Activated CD8-positive, alpha-beta memory T cell treated with anti-CD3 and anti-CD28 coated beads for 4 hours (primary cell): ENCODE data around the gene RBM22.

ENCODE experiments used
- DNase-seq, 2 donors: peaks; one replicate each; pipeline ENCODE4 v3.0.0-alpha.2; 2020; ENCODE audit warnings: low read depth in 2 of 2

The RBM22 gene

GRCh38 chr5:150651924-150652671, 48.8 kb downstream of the RBM22 start:
- DNase-seq, result no peak

- DNase-seq, result no peak
These were observed 49.5 kb downstream of the RBM22 start for GRCh38 chr5:150651382-150651781.

GRCh38 chr5:150650021-150651006, 50.5 kb downstream of the RBM22 start:
- no peak for DNase-seq

- no peak for DNase-seq
These were observed 51.5 kb downstream of the RBM22 start for GRCh38 chr5:150649108-150650020.

- no peak for DNase-seq
These were observed 52.4 kb downstream of the RBM22 start for GRCh38 chr5:150648294-150649107.

GRCh38 chr5:150647275-150648251, 53.3 kb downstream of the RBM22 start:
- no peak for DNase-seq

- DNase-seq, result no peak
These were observed 55.7 kb downstream of the RBM22 start for GRCh38 chr5:150645070-150645700.

- DNase-seq, result no peak
These were observed 56.3 kb downstream of the RBM22 start for GRCh38 chr5:150644514-150644913.

- no peak for DNase-seq
These were observed 56.8 kb downstream of the RBM22 start for GRCh38 chr5:150644058-150644457.

- no peak for DNase-seq
These were observed 57.7 kb downstream of the RBM22 start for GRCh38 chr5:150642991-150643710.

- no peak for DNase-seq
These were observed 58.3 kb downstream of the RBM22 start for GRCh38 chr5:150642567-150642927.

- DNase-seq, result no peak
These were observed 58.9 kb downstream of the RBM22 start for GRCh38 chr5:150641824-150642566.

GRCh38 chr5:150641006-150641570, 59.8 kb downstream of the RBM22 start:
- no peak for DNase-seq
